ENCODE data around the gene ITFG1. TPM values are rescaled to one million over a fixed set of nuclear protein-coding genes. Genes with fewer than 3 reads are reported as not detected.
"Not testable (repeated sequence)": the region's sequence is repeated elsewhere in the genome, so short reads cannot be mapped to it uniquely, and the experiment has no call there.

The ITFG1 gene
- total RNA-seq, 1 experiment from 2014 or later, result 28.1 TPM

GRCh38 chr16:47175152-47175551 lies 285.7 kb downstream of the ITFG1 start:
- H3K4me3 ChIP-seq (ENCODE audit: insufficient read depth, low read depth, low read length), result no peak overlapping the region
- no peak for DNase-seq
- no peaks in the 10 kb centered on the region for H3K27me3 ChIP-seq (ENCODE audit: control insufficient read depth, insufficient read depth, low read length)
- H3K36me3 ChIP-seq (replicated peaks; ENCODE audit: control insufficient read depth, insufficient read depth, low read length), result no peaks in the 10 kb centered on the region

GRCh38 chr16:47162670-47163420 lies 298.0 kb downstream of the ITFG1 start:
- Histone ChIP-seq H3K27me3 (ENCODE audit: control insufficient read depth, insufficient read depth, low read length) (no peaks in the 10 kb centered on the region), H3K4me3 (ENCODE audit: insufficient read depth, low read depth, low read length) (no peak overlapping the region), H3K36me3 (replicated peaks; ENCODE audit: control insufficient read depth, insufficient read depth, low read length) (no peaks in the 10 kb centered on the region)
- DNase-seq, result no peak

GRCh38 chr16:47161464-47161863 lies 299.4 kb downstream of the ITFG1 start:
- no peak overlapping the region for H3K4me3 ChIP-seq (ENCODE audit: insufficient read depth, low read depth, low read length)
- H3K27me3 ChIP-seq (ENCODE audit: control insufficient read depth, insufficient read depth, low read length), result no peaks in the 10 kb centered on the region
- no peaks in the 10 kb centered on the region for H3K36me3 ChIP-seq (replicated peaks; ENCODE audit: control insufficient read depth, insufficient read depth, low read length)
- DNase-seq, result no peak

- no peak overlapping the region for H3K4me3 ChIP-seq (ENCODE audit: insufficient read depth, low read depth, low read length)
- no peak for DNase-seq
- no peaks in the 10 kb centered on the region for H3K36me3 ChIP-seq (replicated peaks; ENCODE audit: control insufficient read depth, insufficient read depth, low read length)
- no peaks in the 10 kb centered on the region for H3K27me3 ChIP-seq (ENCODE audit: control insufficient read depth, insufficient read depth, low read length)
Measured at GRCh38 chr16:47160422-47160821, 300.4 kb downstream of the ITFG1 start.

- no peaks in the 10 kb centered on the region for H3K36me3 ChIP-seq (replicated peaks; ENCODE audit: control insufficient read depth, insufficient read depth, low read length)
- no peaks in the 10 kb centered on the region for H3K27me3 ChIP-seq (ENCODE audit: control insufficient read depth, insufficient read depth, low read length)
- no peak overlapping the region for H3K4me3 ChIP-seq (ENCODE audit: insufficient read depth, low read depth, low read length)
- DNase-seq, result no peak
Measured at GRCh38 chr16:47158992-47159391, 301.9 kb downstream of the ITFG1 start.

DNA sequence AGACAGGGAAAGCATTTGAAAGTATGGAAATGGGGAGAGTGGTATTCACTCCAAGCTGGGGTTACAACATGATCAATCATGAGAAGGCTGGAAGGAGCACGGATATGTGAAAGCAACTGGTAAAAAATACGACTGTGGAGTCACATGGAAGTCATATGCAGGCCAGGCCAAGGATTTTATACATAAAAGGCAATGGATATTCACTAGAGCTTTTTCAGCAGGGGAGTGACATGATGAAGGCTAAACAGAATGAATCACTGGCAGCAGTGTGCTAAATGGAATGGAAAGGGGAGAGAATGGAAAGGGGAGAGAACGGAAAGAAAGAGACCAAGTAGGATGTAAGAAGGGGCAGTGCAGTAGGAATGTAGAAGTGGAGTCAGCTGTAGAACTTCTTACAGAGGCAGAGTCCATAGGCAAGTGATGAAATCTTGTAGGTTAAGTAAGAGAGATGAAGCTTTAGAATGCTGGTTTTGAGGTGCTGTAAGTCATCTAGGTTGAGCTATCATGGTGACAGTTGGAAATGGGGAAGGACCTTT lies 304.1 kb downstream of the ITFG1 start:
- no peaks in the 10 kb centered on the region for H3K27me3 ChIP-seq (ENCODE audit: control insufficient read depth, insufficient read depth, low read length)
- H3K4me3 ChIP-seq (ENCODE audit: insufficient read depth, low read depth, low read length), result no peak overlapping the region
- DNase-seq, result no peak
- H3K36me3 ChIP-seq (replicated peaks; ENCODE audit: control insufficient read depth, insufficient read depth, low read length), result 0 out of 2 replicates have a peak, but pooled peaks cover 2% of the 10 kb centered on the region

DNA sequence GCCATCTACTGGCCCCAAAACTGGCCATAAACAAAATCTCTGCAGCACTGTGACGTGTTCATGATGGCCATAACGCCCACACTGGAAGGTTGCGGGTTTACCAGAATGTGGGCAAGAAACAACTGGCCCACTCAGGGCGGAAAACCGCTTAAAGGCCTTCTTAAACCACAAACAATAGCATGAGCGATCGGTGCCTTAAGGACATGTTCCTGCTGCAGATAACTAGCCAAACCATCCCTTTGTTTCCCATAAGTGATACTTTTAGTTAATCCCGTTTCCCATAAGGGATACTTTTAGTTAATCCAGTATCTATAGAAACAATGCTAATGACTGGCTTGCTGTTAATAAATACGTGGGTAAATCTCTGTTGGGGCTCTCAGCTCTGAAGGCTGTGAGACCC lies 308.4 kb downstream of the ITFG1 start:
- DNase-seq; H3K36me3 ChIP-seq (replicated peaks; ENCODE audit: control insufficient read depth, insufficient read depth, low read length); H3K4me3 ChIP-seq (ENCODE audit: insufficient read depth, low read depth, low read length); H3K27me3 ChIP-seq (ENCODE audit: control insufficient read depth, insufficient read depth, low read length): not testable (repeated sequence)

DNA sequence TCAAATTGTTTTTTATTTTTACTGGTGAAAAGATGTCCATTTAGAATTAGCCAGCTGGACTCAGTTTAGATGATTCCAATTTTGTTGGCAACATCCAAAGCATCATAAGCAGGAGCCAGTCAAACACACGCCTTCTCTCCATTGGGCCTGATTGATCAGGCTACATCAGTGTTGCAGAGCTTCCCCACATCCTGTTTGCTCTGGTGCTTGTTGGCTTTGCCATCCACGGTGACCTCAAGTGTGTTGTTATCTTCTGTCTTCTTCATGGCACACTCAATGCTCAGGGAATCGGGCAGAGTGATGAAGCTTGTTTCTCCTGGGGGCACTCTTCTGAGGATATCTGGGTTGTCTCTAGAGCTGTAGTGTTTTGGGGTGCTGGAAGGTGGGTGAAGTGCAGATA lies 310.8 kb downstream of the ITFG1 start:
- Histone ChIP-seq H3K36me3 (replicated peaks; ENCODE audit: control insufficient read depth, insufficient read depth, low read length) (0 out of 2 replicates have a peak, but pooled peaks cover 2% of the 10 kb centered on the region), H3K27me3 (ENCODE audit: control insufficient read depth, insufficient read depth, low read length) (peaks cover under 1% of the 10 kb centered on the region), H3K4me3 (ENCODE audit: insufficient read depth, low read depth, low read length) (no peak overlapping the region)
- no peak for DNase-seq

DNA sequence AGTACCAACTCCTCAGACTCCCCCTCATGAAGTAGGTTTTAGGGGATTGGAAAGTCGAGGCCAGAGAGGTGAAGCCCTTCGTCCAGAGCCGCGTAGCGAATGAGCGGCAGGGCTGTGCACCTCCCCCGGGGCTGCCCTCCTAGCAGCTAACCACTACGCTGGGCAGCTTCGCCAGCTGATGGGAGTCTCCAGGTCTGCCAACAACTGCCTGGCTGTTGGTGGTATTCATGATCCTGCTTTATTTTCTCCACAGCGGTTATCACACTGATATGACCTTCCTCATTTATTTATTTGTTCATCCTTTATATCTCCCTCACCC lies 316.3 kb downstream of the ITFG1 start:
- peaks cover 23% of the 10 kb centered on the region for H3K27me3 ChIP-seq (ENCODE audit: control insufficient read depth, insufficient read depth, low read length)
- no peaks in the 10 kb centered on the region for H3K36me3 ChIP-seq (replicated peaks; ENCODE audit: control insufficient read depth, insufficient read depth, low read length)
- DNase-seq, result no peak
- H3K4me3 ChIP-seq (ENCODE audit: insufficient read depth, low read depth, low read length), result peak overlapping the region; percentile 65

DNA sequence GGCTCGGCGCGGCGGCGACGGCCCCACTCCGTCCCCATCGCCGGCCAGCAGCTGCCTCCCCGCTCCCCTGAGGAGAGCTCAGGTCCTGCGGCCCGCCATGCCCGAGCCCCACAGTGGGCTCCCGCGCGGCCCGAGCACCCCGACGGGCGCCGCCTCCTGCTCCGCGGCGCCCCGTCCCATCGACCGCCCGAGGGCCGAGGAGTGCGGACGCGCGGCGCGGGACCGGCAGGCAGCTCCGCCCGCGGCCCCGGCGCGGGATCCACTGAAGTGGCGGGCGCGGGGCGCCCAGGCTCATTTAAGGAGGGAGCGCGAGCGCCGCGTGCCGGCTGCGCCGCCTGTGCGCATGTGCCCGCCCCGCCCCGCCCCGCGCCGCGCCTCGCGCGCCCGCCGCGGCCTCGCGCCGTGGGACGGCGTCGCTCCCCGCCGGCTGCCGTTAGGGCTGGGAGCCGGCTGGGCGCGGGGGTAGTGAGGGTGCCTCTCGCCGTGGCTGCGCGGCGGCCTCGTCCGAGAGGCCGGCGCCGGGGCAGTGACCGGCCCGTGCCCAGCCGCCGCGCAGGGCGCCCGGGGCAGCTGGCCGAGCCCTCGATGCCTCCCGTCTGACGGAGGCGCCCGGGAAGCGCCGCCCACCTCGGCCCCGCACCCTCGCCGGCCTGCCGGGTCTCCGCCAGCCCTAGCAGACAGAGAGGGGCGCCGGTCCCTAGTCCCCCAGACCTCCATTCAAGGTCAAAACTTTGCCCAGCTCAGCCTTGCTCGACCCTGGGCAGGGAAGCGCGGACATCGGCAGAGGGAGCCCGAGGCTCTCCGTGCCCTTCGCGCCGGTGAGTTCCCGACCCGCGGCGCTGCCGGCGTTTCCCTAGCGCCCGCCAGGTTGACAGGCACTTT lies 316.9 kb downstream of the ITFG1 start, which contains the start of gene NETO2:
NETO2 (minus strand) TSS at position 269 of the 882 bp plus-strand sequence. CDS start 333 bp downstream, outside the sequence.
- Histone ChIP-seq H3K27me3 (ENCODE audit: control insufficient read depth, insufficient read depth, low read length) (peaks cover 23% of the 10 kb centered on the region), H3K4me3 (ENCODE audit: insufficient read depth, low read depth, low read length) (peak within 1 kb of the TSS; percentile 65), H3K36me3 (replicated peaks; ENCODE audit: control insufficient read depth, insufficient read depth, low read length) (no peaks in the 10 kb centered on the region)
- DNase-seq, result peak; percentile 84

GRCh38 chr16:47142821-47143676 lies 317.8 kb downstream of the ITFG1 start:
- H3K27me3 ChIP-seq (ENCODE audit: control insufficient read depth, insufficient read depth, low read length), result peaks cover 23% of the 10 kb centered on the region
- peak overlapping the region; percentile 65 for H3K4me3 ChIP-seq (ENCODE audit: insufficient read depth, low read depth, low read length)

GRCh38 chr16:47142486-47142820 lies 318.4 kb downstream of the ITFG1 start:
- peaks cover 23% of the 10 kb centered on the region for H3K27me3 ChIP-seq (ENCODE audit: control insufficient read depth, insufficient read depth, low read length)
- no peak for DNase-seq
- H3K36me3 ChIP-seq (replicated peaks; ENCODE audit: control insufficient read depth, insufficient read depth, low read length), result no peaks in the 10 kb centered on the region
- H3K4me3 ChIP-seq (ENCODE audit: insufficient read depth, low read depth, low read length), result peak overlapping the region; percentile 65

More at GRCh38 chr16:47142821-47143676, 317.8 kb downstream of the ITFG1 start:
- peak; percentile 91 for DNase-seq
- no peaks in the 10 kb centered on the region for H3K36me3 ChIP-seq (replicated peaks; ENCODE audit: control insufficient read depth, insufficient read depth, low read length)

- Histone ChIP-seq H3K27me3 (ENCODE audit: control insufficient read depth, insufficient read depth, low read length) (peaks cover 23% of the 10 kb centered on the region), H3K4me3 (ENCODE audit: insufficient read depth, low read depth, low read length) (peak overlapping the region; percentile 65), H3K36me3 (replicated peaks; ENCODE audit: control insufficient read depth, insufficient read depth, low read length) (no peaks in the 10 kb centered on the region)
- peak; percentile 83 for DNase-seq
Measured at GRCh38 chr16:47141773-47142485, 318.9 kb downstream of the ITFG1 start.

DNA sequence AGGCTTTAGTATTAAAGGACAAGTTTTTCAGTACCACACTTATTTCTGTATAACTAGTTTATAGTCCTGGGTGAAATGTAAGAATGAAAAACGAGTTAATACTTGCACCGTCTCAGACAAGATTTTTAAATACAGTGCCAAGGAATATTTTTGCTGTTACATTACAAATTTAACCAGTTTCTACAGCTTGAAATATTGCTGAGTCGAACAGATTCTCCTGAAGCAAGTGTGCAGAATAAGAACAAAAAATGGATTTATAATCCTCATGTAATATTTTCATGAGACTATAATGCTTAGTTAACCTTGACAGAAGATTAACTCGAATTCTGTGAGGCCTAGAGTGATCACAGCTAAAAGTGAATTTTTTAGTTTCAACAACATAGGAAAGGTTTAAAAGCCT lies 320.2 kb downstream of the ITFG1 start:
- H3K27me3 ChIP-seq (ENCODE audit: control insufficient read depth, insufficient read depth, low read length), result peaks cover 23% of the 10 kb centered on the region
- DNase-seq, result no peak

More for the DNA sequence above, 320.2 kb downstream of the ITFG1 start:
- no peaks in the 10 kb centered on the region for H3K36me3 ChIP-seq (replicated peaks; ENCODE audit: control insufficient read depth, insufficient read depth, low read length)
- no peak overlapping the region for H3K4me3 ChIP-seq (ENCODE audit: insufficient read depth, low read depth, low read length)
